Erythroblast (primary cell): ENCODE measurements around the gene ITPK1.

Source experiments
- GATA1 ChIP-seq: IDR thresholded peaks from 2 replicates; pipeline ENCODE4 v1.6.1; 2011; ENCODE audit warnings: low read depth, mild to moderate bottlenecking, control low read depth, low read length, moderate library complexity
- POLR2A ChIP-seq: IDR thresholded peaks from 2 replicates; pipeline ENCODE4 v1.6.1; 2011; ENCODE audit warnings: mild to moderate bottlenecking, low read length

GRCh38 chr14:93012951-93013719, 102.6 kb downstream of the ITPK1 start:
- TF ChIP-seq POLR2A (no peak), GATA1 (no peak)
